Measurements from ENCODE around the gene ZFP92.

ZFP92 gene

DNA sequence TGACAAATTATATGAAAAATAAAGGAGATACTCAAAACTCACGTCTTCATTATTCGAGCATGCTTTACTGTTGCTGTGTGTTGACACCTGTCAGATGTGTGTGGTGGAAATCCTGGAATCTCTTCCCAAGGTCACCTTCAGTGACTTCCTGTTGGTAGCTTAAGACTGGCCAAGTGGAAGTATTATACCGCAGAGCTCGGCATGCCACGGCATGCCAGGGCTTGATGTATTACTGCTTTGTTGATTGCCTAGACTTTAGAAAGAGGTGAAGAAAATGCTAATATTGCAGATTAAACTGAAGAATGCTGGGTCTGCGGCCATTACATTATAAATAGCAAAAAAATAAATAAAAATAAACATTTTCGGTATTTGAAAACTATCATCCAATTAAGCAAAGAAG is 30.0 kb downstream of the ZFP92 start:
- DNase-seq = no peak

DNA sequence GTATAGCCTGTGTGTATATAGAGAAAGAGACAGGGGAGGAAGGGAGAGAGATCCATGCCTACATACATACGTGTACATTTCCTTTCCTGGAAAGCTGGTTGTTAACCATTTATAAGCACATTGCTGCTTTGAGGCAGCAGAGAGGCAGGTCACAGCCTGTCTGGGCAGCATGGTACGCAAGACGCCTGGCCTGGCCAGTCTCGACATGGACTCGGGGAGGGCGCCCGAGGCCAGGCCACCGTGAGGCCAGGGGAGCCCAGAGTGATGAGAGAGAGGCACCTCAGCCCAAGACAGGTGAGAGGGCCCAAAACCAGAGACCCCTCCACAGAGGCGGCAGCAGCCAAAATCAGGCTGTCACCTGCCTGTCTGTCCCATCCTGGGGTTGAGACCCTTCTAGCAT is 30.7 kb downstream of the ZFP92 start:
- no peak for DNase-seq

DNA sequence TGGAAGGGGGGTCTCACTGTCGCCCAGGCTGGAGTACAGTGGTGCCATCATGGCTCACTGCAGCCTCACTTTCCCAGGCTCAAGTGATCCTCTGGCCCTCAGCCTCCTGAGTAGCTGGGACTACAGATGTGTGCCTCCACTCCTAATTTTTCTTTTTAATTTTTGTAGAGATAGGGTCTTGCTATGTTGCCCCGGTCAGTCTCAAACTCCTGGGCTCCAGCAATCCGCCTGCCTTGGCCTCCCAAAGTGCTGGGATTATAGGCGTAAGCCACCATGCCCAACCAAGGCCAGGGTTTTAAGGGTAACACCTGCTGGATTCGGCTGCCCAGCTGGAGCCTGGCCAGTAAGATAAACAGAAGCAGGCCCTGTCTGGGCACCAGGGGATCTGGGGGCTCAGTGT is 31.2 kb downstream of the ZFP92 start:
- no peak for DNase-seq

DNA sequence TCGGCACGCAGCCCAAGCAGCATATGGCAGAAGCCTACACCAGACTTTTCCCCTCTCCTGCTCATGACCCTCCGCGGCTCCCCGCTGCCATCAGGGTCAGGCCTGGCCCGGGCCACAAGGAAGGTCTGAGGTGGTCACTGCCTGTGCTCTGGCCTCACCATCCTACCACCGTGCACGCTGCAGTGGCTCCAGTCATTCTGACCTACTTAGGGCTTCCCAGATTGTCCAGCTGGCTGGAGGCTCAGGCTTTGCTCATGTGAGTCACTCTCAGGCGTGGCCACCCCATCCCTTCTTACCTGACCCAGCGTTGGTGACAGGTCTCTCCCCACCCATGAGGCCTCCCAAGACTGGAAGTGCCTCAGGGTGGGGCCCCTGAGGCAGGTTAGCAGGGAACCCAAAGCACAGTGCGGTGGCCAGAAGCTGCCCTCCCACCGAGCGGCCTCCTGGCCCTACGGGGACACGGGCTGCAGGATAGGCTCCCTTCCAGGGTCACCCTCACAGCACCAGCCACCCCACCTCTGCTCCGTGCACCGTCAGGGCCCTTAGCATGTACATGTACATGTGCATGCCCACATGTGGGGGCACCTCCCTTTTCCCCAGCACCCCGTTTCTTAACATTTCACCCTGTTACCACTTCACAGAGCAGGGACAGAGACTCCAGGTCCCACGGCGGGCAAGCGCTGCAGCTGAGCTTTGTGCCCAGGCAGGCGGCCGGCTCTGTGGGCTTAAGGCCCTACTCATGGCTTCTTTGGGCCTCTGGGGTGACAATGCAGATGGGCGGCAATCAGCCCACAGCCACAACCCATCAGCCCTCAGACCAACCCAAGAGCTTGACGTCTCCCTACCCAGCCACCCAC is 32.4 kb downstream of the ZFP92 start:
- DNase-seq = no peak

DNA sequence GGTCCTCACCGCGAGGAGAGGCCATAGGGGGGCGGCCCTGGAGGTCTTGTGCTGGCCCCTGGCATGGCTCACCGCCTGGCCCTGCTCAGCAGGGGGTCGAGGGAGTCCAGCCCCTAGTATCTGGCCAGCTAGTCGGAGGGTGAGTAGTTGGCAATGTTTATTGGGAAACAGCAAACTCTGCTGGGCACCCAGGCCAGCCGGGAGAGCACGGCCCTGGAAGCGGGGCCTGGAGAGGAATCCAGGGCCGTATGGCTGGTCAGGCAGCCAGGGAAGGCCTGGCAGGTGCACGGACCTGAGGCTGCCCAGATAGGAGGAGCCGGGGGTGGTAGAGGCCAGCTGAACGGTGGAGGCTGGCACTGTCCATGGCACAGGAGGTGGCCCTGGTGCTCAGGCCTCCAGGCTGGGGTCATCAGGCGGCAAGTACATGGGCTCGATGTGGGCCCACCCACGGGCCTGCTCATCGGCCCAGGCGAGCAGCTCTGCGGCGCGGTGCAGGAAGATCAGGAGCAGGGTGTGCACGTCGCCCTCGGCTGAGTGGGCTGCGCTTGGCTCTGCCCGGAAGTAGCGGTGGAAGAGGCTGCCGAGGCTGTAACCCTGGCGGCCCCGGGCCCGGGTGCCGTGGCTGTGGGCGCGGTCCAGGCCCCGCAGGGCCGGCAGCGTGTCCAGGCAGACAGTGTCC is 33.2 kb downstream of the ZFP92 start:
- DNase-seq = no peak

DNA sequence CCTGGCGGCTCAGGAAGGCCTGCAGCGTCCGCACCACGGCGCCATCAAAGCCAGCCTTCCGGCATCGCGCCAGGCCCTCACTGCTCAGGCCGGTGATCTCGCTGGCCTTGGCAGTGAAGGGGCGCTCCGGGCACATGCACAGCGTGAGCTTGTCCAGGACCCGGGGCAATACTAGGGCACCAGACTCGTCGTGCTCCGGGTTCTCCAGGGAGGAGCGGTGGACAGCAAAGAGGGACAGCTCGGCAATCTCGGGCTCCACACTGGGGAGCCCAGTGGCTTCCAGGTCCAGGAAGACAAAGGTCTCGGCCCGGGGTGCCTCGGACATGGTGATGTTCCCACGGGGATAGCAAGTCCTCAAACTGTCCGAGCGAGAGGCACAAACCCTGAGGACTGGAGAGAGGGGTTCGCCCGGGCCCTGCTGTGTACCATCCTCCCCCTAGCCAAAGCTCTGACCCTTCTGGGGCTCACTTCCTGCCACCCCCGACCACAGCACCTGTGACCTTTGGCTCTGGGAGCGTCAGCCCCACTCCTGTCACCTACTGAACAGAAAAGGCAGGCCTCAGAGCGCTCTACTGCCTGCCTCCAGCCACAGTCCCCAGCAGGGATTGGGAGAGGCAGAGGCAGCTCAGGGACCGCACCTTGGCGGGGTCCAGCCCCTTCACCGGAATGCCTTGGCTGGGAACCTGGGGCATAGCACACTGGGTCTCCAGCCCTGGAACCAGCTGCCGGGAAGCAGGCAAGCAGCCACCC is 34.0 kb downstream of the ZFP92 start:
- DNase-seq = no peak

DNA sequence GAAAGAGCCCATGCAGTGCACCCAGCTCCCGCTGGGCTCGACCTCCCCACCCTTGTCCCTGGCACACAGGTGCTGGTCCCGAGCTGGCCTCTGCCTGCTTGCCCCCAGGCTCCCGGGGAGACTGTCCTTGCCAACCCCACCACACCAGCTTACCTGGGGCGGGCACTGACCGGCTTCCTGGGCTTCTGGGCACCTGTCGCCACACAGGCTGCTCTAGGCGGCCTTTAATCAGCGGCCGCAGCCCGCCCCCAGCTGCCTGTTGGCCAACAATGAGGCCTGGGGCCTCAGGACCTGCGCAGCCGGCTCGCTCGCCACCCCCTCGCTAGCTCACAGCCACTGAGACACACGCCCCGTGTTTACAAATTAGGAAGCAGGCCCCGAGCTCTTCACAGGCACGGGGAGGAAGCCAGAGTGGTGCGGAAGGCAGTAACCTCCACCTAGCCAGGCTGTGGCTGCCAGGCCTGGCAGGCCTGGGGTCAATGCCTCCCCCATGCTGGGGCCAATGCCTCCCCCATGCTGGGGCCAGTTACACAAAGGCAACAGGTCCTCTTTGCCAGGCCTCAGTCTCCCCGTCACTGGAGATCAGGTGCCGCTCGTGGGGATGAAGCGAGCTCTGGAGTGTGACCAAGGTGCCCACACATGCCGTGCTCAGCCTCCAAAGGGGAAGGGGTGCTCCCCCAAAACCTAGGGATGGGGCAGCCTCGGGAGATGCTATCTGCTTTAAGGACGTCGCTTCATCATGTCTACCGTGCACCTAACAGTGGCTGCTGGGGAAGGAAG is 34.8 kb downstream of the ZFP92 start, which contains the start of gene TREX2:
TSS of gene TREX2 (minus strand) at position 201 of the 780 bp plus-strand sequence. CDS start 626 bp downstream, outside the sequence.
- no peak for DNase-seq

DNA sequence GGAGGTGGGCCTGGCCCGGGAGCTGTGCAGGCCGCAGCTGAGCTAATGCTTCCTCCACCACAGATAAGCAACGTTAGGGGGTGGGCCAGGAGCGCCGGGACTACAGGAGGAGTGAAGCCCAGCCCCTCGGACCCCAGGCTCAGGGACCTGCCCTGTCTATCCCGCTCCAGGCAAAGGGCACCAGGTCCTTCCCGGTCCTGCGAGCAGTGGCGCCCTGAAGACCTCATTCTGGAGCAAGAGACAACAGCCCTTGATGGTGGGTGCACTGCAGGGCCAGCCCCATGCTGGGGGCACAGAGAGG is 35.3 kb downstream of the ZFP92 start:
- no peak for DNase-seq

DNA sequence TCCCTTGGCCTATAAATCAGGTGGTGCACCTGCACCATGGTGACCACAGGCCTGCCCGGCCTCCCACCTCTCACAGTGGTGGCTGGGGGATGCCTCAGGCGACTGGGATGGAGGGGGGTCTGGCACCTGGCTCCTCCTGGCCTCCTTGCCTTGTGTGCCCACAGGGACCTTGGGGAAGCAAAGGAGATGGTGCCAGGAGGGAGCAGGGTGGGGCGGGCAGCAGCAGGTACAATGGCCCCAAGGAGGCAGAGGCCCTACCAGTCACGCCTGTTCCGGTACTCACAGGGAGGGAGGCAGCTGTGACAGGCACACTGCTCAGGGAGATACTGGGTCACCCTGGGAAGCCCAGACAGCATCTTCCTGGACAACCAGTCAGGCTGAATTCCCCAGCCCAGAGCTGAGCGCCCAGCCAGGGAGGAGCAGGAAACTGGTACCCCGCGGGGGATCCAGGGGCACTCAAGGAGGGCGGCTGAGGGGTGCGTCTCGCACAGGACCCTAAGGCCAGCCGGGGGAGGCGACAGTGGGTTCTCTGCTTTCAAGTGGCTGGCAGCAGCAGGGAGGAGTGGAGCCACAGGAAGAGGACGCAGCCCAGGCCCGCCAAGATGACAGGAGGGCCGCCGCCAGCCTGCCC is 35.8 kb downstream of the ZFP92 start:
- DNase-seq = no peak

DNA sequence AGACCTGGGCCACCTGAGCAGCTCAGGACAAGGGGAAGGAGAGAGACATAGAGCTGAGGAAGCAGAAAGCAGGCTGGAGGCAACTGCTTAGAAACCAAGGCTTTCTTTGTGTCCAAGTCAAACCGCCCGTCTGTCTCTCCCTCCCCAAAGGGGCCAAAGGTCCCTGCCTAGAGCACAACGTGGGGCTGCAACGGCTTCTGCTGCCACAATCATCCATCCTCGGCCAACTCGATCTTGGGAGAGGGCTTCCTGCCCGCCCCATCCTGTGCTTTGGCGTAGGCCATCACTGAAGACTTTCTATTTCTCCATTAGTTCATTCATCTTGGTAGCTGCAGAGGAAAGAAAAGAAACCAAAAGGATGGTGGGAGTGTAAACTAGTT is 36.3 kb downstream of the ZFP92 start:
- DNase-seq = no peak

DNA sequence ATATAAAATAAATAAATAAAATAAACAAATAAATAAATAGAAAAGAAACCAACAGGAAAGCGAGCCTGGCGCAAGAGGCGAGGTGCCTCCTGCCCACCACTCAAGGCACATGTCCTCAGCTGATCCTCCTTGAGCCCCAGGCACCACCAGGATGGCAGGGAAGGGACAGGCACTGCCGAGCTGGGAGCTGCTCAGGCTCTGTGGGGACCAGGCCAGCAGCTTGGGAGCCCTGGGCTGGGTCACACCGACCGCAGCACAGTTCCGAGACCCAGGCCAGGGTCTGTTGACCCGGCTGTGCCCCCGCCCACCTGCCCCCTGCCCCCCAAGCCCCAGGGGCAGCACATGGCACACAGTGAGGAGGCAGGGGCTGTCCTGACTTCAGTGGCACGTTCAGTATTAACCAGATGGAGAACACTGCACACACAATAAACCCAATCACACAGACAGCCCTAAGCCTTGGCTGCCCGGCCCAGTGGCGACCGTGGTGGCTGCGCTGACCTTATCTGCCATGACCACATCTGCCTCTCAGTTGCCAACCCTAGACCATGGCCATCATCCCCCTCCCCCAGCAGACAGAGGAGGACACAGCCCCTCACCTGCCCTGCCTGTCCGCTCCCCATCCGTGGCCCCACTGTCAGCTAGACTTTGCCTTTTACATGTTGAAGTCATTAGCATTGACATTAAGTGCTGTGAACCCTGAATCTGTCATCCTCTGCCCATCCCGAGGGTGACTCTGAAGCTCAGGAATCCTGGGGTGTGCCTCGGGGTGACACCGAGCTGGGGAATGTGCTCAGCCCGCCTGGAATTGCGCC is 37.5 kb downstream of the ZFP92 start:
- DNase-seq = no peak

DNA sequence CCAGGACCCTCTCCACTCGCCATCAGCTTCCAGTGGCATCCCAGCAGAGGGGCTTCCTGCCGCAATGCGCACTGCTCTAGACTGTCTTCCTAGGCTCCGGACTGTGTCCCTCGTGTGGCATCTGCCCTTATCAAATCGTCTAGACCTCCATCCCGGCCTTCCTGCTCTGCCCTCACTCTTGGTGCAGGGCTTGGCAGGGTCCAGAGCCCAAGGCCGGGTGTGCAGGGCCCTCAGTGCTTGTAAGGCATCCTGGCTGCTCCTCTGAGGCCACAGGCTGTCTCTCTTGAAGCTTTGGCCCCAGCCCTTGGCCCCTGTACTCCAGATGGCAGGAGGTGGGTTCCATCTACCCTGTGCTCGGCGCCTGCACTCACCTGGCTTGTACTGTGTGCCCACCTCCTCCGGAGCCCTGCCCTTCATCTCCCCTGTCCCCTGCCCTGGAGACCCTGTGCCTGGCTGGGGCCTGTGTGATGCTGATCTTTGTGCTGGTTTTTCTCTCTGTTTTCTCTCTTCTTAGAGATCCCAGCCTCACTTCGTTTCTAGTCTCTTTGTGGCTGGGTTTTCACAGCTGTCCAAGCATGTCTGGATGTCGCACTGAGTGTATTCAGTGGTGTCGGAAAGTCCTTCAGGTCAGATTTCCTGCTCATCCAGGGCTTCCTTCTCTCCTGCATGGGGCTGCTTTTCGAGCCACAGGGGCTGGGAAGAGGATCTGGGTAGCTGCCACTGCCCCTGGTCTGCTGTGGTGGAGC is 38.3 kb downstream of the ZFP92 start:
- no peak for DNase-seq

DNA sequence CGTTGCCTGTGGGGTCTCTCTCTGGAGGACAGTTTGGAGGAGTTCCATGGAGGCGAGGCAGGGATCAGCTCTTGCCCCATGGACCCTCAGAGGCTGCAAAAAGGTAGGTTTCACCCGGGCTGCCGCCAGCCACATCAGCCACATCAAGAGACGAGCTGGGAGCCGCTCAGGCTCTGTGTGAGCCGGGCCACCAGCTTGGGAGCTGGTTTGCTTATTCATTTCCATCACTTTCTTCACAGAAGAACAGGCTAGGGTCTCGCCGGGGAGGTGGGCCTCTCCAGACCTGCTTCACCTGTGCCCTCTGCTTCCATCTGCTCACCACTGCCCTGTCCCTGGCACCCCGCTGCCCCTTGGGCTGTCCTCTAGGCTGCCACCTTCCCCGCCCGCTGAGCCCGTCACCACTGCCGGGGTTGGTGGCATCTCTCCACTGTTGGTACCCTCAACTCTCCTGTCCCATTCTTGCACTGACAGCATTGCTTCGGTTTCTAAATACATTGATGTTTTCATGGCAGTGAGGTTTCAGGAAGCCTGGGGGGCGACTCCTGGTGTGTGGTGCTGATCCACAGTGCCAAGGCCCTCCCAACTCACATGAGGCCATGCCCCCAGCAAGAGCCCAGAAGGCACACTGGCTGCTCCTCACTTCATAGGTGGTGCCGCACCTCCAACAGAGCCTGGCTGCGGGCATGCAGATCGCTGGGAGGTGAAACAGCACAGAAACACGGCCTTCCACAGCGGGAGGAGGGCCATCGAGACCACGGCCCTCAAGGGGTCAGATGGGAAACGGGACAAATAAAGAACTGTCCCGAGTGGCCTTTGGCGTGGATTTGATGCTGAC is 39.1 kb downstream of the ZFP92 start:
- DNase-seq = no peak

DNA sequence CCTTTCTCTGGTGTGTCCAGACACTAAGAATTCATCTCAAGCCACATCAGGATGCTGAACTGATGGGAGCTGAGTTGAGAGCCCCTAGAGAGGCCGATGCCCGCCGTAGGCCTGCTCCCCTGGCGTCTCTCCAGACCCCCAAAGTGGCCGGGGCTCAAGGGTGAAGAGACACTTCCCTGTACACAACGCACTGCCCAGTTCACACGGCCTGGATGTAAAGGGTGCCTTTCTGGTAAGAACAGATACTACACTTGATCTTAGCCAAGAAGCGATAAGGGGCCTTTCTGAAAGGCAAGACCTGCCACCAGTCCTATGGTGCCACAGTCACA is 39.6 kb downstream of the ZFP92 start:
- DNase-seq = no peak

DNA sequence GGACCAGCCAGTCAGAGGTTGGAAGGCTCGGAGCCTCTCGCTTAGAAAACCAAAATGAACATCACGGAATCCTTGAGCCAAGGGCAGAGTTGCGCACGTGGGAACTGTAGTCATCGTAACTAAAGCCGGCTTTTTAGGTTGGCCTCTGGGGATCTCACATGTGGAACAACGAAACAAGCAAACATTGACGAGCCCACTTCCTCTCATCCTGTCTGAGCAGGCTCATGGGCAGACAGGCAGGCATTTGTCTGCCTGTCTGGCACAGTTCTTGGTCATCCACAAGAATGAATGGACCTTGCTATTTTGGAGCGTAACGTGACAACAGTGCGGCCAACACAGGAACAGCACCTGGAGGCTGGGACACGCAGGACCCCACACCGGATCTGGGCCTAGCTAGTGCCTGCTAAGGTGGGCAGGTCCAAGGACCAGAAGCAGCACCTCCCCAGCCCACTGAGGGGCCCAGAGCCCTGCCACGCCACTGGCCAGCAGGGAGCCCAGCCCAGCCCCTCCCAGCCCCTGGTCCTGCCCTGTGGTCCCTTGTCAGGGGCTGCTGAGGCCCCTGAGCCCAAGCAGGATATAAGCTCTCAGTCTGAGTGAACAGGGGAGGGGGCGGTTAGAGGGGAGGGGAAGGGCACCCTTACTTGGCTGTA is 43.8 kb downstream of the ZFP92 start:
- DNase-seq = no peak

DNA sequence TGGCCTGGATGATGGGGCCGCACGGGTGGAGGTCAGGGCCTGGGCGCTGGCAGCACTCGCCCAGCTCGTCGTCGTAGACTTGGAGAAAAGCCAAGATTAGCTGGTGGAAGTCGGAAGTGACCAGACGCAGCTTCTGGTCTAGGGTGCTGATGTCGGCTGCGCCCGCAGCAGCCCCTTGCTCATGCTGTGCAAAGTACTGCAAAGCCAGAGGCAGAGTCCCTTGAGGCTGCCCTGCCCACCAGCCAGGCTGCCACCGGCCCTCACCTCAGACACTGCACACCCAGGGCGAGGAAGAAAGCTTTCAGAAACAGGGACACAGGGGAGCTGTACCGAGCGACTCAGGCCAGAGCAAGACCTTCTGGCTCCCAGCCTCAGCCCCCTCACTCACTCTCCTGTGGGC is 44.3 kb downstream of the ZFP92 start:
- no peak for DNase-seq

DNA sequence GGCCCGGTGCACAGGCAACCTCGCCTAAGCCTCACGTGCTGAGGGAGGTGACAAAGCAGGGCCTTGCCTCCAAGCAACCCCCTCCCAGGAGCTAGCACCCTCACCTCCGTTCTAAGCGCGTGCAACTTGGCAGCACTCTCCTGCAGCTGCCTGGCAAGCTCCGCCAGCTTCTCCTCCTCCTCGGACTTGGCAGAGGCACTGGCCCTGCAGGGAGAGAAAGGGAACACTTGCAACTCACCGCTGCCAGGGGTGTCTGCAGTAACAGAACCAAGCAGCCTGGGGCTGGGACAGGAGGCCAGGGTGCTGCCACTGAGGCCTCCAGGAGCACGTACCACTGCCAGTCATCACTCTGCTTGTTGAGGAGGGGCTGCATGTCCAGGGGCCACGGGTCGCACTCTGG is 44.9 kb downstream of the ZFP92 start:
- DNase-seq = no peak

DNA sequence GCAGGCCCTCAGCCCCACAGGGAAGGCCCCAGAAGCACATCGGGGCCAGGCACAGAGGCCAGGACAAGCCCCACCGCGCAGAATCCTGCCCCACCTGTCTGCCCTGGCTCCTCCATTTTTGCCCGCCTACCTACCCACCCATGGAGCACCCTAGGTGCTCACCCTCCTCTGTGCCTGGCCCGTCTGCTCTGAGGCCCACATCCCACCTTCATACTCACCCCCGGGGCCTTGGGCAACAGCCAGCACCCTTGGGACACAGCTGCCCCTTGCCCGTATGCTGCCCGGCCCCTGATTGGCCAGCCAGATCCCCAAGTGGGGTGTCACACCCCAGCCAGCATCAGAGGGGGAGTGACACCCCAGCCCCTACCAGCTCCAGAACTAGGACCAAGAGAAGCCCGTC is 45.4 kb downstream of the ZFP92 start:
- no peak for DNase-seq

DNA sequence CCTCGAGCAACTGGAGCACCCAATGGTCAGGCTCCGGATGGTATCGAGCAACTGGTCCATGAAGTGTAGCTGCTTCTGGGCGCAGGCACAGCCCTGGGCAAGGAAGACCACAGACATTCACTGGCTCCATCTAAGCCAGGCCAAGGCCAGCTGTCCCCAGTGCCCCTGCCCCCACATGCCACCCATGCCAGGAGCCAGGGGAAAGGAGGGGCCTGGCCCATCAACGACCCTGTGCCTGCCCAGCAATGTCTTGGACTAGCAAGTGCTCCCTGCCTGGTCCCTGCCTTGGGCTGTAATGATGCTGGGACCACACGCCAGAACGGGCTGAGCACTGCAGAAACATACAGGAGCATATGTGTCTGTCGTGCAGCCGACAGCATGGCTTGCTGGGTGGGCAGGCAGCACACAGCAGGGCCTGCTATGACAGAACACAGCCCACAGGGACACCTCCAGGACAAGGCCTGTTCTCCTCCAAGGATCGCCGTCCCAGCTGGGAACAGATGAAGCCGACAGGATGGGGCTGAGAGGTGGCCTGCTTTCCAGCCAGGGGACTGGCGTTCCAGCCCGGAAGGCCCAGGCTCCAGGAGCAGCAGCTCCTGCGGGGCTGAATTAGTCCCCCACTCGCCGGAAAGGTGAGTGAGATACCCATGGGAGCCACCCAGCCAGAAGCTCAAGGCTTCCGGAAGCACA is 46.0 kb downstream of the ZFP92 start:
- DNase-seq = no peak

Data from NCI-H1417 treated with DMSO at 0.1 percent for 48 hours (cell line).